PFSK-1 (cell line): ENCODE measurements around the gene DCLK2.

Experiments used
- FOXP2 ChIP-seq: optimal IDR thresholded peaks from 2 replicates; pipeline ENCODE3; 2011; ENCODE audit warnings: borderline replicate concordance, control low read depth, inconsistent platforms; ENCODE audit not compliant: insufficient read depth; ENCODE audit errors: extremely low read length, extremely low read depth
- POLR2AphosphoS5 ChIP-seq: IDR thresholded peaks from 2 replicates; pipeline ENCODE4 v1.6.1; 2012; ENCODE audit warnings: low read depth, mild to moderate bottlenecking, control low read depth, low read length, moderate library complexity
- SIN3A ChIP-seq: IDR thresholded peaks from 2 replicates; pipeline ENCODE4 v1.6.1; 2012; ENCODE audit warnings: mild to moderate bottlenecking, low read length, moderate library complexity, borderline replicate concordance; ENCODE audit not compliant: insufficient read depth
- TAF1 ChIP-seq: IDR thresholded peaks from 2 replicates; pipeline ENCODE4 v1.6.1; 2012; ENCODE audit warnings: low read length, control low read depth, borderline replicate concordance; ENCODE audit not compliant: insufficient read depth
- TF ChIP-seq, protein P1 (sequence below), 2 experiments: IDR thresholded peaks; 2 replicates each; pipeline versions ENCODE4 v1.6.1 to v1.8.0; 2011 to 2012; ENCODE audit warnings: low read depth in 2 of 2, low read length in 2 of 2, control low read depth in 1 of 2, inconsistent platforms in 1 of 2, mild to moderate bottlenecking in 1 of 2, moderate library complexity in 1 of 2; ENCODE audit not compliant: insufficient read depth in 1 of 2

Gene DCLK2

DNA sequence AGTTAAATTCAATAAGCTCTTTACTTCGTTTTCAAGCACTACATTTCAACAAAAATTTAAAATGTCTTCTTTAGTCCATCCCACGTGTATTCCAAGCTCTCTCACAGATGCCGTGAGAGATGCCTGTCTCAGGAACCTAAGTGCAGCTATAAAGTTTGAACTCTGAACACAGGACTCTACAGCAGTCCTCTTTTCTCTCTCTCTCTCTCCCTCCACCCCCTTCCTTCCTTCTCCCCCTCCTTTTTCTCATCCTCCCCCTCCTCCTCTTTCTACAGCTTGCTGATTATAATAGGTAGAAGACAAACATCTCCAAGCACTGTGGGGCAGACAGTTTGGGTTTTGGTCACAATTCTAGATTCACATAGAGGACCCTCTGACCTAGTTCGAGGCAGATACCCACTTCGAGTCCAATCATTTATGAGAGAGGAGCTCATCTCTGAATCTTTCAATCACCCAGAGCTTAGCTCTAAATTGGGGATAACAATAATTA is 31.5 kb upstream of the DCLK2 start:
- TF ChIP-seq, protein P1, sequence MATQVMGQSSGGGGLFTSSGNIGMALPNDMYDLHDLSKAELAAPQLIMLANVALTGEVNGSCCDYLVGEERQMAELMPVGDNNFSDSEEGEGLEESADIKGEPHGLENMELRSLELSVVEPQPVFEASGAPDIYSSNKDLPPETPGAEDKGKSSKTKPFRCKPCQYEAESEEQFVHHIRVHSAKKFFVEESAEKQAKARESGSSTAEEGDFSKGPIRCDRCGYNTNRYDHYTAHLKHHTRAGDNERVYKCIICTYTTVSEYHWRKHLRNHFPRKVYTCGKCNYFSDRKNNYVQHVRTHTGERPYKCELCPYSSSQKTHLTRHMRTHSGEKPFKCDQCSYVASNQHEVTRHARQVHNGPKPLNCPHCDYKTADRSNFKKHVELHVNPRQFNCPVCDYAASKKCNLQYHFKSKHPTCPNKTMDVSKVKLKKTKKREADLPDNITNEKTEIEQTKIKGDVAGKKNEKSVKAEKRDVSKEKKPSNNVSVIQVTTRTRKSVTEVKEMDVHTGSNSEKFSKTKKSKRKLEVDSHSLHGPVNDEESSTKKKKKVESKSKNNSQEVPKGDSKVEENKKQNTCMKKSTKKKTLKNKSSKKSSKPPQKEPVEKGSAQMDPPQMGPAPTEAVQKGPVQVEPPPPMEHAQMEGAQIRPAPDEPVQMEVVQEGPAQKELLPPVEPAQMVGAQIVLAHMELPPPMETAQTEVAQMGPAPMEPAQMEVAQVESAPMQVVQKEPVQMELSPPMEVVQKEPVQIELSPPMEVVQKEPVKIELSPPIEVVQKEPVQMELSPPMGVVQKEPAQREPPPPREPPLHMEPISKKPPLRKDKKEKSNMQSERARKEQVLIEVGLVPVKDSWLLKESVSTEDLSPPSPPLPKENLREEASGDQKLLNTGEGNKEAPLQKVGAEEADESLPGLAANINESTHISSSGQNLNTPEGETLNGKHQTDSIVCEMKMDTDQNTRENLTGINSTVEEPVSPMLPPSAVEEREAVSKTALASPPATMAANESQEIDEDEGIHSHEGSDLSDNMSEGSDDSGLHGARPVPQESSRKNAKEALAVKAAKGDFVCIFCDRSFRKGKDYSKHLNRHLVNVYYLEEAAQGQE (IDR thresholded peaks at IDR 0.05; ENCODE audit: insufficient read depth in 1 of 2, low read depth in 2 of 2, low read length in 2 of 2) = no peak
- TF ChIP-seq TAF1 (no peak), SIN3A (no peak), POLR2AphosphoS5 (no peak), FOXP2 (no peak)

DNA sequence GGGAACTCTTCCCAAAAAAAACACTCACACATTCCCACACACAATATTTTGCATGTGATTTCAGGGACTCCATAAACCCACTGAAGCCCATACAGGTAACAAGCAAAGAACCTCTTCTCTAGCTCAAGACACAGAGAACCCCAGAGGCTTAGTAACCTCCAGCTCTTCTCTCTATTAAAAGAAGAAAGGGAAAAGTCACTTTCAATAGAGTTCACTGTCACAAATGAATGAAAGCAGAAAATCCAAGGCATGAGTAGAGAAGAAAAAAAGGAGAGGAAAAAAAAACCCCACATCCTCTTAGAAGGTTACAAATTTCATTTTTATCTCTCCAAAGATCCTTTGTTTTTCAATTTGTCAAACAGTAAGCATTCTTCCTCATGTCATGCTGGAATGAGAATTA is 30.7 kb upstream of the DCLK2 start:
- TF ChIP-seq FOXP2 (no peak), SIN3A (no peak)

DNA sequence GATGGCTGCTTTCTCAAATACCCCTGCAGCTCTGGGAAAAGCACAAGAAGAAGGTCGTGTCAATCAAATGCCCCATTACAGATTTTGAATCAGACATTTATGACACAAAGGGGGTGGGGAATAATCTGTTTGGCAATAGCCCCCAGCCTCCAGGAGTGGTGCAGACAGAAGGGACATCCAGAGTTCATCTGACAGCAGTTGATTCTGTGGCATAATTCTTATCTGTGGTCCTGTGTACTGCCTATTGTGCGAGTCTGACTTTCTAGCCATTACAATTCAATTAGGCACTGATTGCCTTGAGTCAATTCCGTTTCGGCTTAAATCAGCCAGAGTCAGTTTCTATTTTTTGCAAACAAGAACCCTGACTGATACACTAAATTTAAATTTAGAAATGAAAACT is 28.6 kb upstream of the DCLK2 start:
- TF ChIP-seq, protein P1 (IDR thresholded peaks at IDR 0.05; ENCODE audit: insufficient read depth in 1 of 2, low read depth in 2 of 2, low read length in 2 of 2) = no peak
- TF ChIP-seq POLR2AphosphoS5 = no peak
- TF ChIP-seq SIN3A = no peak
- TF ChIP-seq TAF1 = no peak
- TF ChIP-seq FOXP2 = no peak

DNA sequence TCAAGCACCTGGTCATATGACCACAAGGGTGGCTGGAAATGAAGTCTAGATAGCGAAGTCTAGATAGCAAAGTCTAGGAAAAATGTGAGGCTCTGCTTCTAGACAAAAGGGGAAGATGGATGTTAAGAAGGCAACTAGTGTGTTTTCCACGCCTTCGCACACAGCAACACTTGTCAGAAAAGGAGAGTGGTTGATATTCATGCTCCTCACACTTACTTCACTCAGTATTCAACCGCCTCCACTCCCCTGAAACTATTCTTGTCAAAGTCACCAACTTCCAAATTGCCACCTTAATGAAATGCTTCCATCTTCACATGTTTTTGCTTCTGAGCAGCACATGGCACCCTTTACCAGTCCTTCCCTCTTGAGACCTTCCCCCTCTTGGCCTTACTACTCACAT is 27.7 kb upstream of the DCLK2 start:
- TF ChIP-seq TAF1 (no peak), POLR2AphosphoS5 (no peak), SIN3A (no peak), FOXP2 (no peak)
- TF ChIP-seq, protein P1 (IDR thresholded peaks at IDR 0.05; ENCODE audit: insufficient read depth in 1 of 2, low read depth in 2 of 2, low read length in 2 of 2) = no peak

DNA sequence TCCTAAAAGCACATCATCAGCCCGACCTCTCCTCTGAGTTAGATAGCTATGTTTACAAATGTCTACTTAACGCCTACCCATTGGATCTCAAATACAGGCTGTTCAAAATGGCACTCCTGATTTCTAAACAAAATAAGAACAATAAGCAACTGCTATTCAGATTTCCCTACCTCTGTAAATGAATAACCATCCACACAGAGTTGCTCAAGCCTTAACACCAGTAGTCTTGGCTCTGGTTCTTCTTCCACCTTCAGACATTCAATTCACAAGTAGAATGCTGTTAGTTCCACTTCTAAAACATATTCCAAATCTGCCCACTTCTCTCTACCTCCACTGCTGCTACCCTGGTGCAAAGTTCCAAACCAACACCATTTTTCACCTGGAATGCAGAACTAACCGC is 27.1 kb upstream of the DCLK2 start:
- no peak for TF ChIP-seq FOXP2

DNA sequence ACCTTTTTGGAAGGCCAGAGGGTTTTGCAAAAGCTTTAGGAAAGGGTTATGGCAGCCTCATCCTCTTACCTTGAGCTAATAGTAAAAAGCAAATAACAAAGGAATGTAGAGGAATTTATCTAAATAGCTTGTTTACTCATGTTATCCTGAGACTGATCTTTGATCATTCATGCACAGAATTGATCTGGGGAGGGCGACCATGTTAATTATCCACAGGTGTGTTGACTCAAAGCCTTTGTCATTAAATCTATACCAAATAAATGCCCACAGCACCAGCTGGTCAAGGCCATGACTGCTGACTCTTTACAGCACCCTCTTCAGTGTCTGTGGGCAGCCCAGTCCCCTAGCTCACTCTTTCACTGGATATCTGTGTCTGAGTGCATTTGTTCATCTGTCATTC is 22.8 kb upstream of the DCLK2 start:
- TF ChIP-seq, protein P1 (IDR thresholded peaks at IDR 0.05; ENCODE audit: insufficient read depth in 1 of 2, low read depth in 2 of 2, low read length in 2 of 2) = no peak
